Fibroblast of lung (primary cell): ENCODE results near the gene RAPGEF2. TPM values are rescaled to one million over a fixed set of nuclear protein-coding genes. Genes with fewer than 3 reads are reported as not detected.

ENCODE experiments used
- DNase-seq, 2 donors: peaks; one replicate each; pipeline versions ENCODE4 v3.0.0 to v3.0.0-alpha.2; 2010; ENCODE audit warnings: low read depth in 2 of 2
- H2AFZ ChIP-seq: 2 replicates; pipeline ENCODE4 v1.5.1; 2012; ENCODE audit warnings: low read length, control low read depth, inconsistent platforms
- H3K27ac ChIP-seq: 2 replicates; pipeline ENCODE4 v1.5.1; 2011; ENCODE audit warnings: low read length, control low read depth; ENCODE audit not compliant: insufficient read depth
- H3K27me3 ChIP-seq: 2 replicates; pipeline ENCODE4 v1.5.1; 2011; ENCODE audit warnings: mild to moderate bottlenecking, low read length; ENCODE audit not compliant: control insufficient read depth, insufficient read depth
- H3K36me3 ChIP-seq: 2 replicates; pipeline ENCODE4 v1.5.1; 2011; ENCODE audit warnings: low read length; ENCODE audit not compliant: control insufficient read depth, insufficient read depth
- H3K4me1 ChIP-seq: 2 replicates; pipeline ENCODE4 v1.5.1; 2011; ENCODE audit warnings: low read length; ENCODE audit not compliant: control insufficient read depth, insufficient read depth; ENCODE audit errors: extremely low read depth
- H3K4me2 ChIP-seq: 2 replicates; pipeline ENCODE4 v1.5.1; 2011; ENCODE audit warnings: low read length, control low read depth; ENCODE audit not compliant: insufficient read depth; ENCODE audit errors: extremely low read depth
- H3K4me3 ChIP-seq, 4 experiments: fragments of 200-600 bp in 1 of 4; sonication (generic) in 1 of 4; replicated peaks in 1 of 4; 2 replicates each; pipeline ENCODE4 v1.5.1; 2011 to 2016; ENCODE audit warnings: low read length in 4 of 4, low read depth in 3 of 4, mild to moderate bottlenecking in 3 of 4, control low read depth in 2 of 4, inconsistent platforms in 1 of 4, mixed read lengths in 1 of 4; ENCODE audit not compliant: insufficient read depth in 1 of 4; ENCODE audit errors: control extremely low read depth in 1 of 4
- H3K79me2 ChIP-seq: 2 replicates; pipeline ENCODE4 v1.5.1; 2012; ENCODE audit warnings: mild to moderate bottlenecking, low read length, inconsistent platforms; ENCODE audit not compliant: control insufficient read depth, insufficient read depth
- H3K9ac ChIP-seq: 2 replicates; pipeline ENCODE4 v1.5.1; 2011; ENCODE audit warnings: mild to moderate bottlenecking, low read length, control low read depth; ENCODE audit not compliant: insufficient read depth
- H3K9me3 ChIP-seq: 2 replicates; pipeline ENCODE4 v1.5.1; 2012; ENCODE audit warnings: low read depth, low read length; ENCODE audit not compliant: control insufficient read depth, insufficient read depth
- H4K20me1 ChIP-seq: 2 replicates; pipeline ENCODE4 v1.5.1; 2011; ENCODE audit warnings: low read length; ENCODE audit not compliant: control insufficient read depth, insufficient read depth; ENCODE audit errors: extremely low read depth
- CTCF ChIP-seq, 2 donors: IDR thresholded peaks in 1 of 2; conservative IDR thresholded peaks in 1 of 2; 1 replicate in 1 of 2; 2 replicates in 1 of 2; pipeline ENCODE4 v1.5.1; 2011 to 2012; ENCODE audit warnings: low read length in 2 of 2, control low read depth in 1 of 2, inconsistent platforms in 1 of 2, low read depth in 1 of 2, mild to moderate bottlenecking in 1 of 2
- EZH2 ChIP-seq: IDR thresholded peaks from 2 replicates; pipeline ENCODE4 v1.5.1; 2012; ENCODE audit warnings: low read length, control low read depth, mild to moderate bottlenecking; ENCODE audit errors: missing control alignments
- polyA plus RNA-seq, 2 donors: library from polyadenylated mRNA; depleted of rRNA in 1 of 2; stranded (reverse) in 1 of 2; unstranded in 1 of 2; fragments of >200 nt; gene quantifications; 2 replicates each; pipeline ENCODE4 v1.2.1, GENCODE V29; 2011 to 2012; ENCODE audit warnings: missing spikeins in 1 of 2
- total RNA-seq: library from RNA; depleted of rRNA; stranded (reverse); fragments of >200 nt; gene quantifications from 2 replicates; pipeline ENCODE4 v1.2.1, GENCODE V29; 2014

Gene RAPGEF2
- total and polyA plus RNA-seq, 2 donors (not counting 1 experiment from before 2014, with no cell fraction given), result 45.5 to 58.5 TPM

- no peaks in the 10 kb centered on the region for H3K36me3 ChIP-seq
- no peak overlapping the region for H3K9ac ChIP-seq
- no peaks in the 10 kb centered on the region for H3K27me3 ChIP-seq
- H3K4me3 ChIP-seq, result no peak overlapping the region
- TF ChIP-seq CTCF (conservative IDR thresholded peaks at IDR 0.05 in 1 of 2, IDR thresholded peaks at IDR 0.05 in 1 of 2; ENCODE audit: low read depth in 1 of 2, low read length in 2 of 2) (no peak), EZH2 (no peak)
- H4K20me1 ChIP-seq, result no peaks in the 10 kb centered on the region
- peaks cover 3% of the 10 kb centered on the region for H3K79me2 ChIP-seq
- H3K4me2 ChIP-seq, result no peak overlapping the region
- H3K9me3 ChIP-seq, result no peaks in the 10 kb centered on the region
- no peak overlapping the region for H3K27ac ChIP-seq
- H3K4me1 ChIP-seq, result peaks cover 8% of the 10 kb centered on the region
- H2AFZ ChIP-seq, result no peak overlapping the region
- no peak for DNase-seq
Measured at GRCh38 chr4:159264057-159264456, 161.2 kb downstream of the RAPGEF2 start.

GRCh38 chr4:159266981-159267868 is 164.3 kb downstream of the RAPGEF2 start:
- Histone ChIP-seq H2AFZ (peak overlapping the region; percentile 28), H3K4me3 (peak overlapping the region; percentile 36 to 51 (median 48))

More at GRCh38 chr4:159266981-159267868, 164.3 kb downstream of the RAPGEF2 start:
- peak overlapping the region; percentile 99 for H3K4me2 ChIP-seq
- H4K20me1 ChIP-seq, result no peaks in the 10 kb centered on the region
- peaks cover 13% of the 10 kb centered on the region for H3K4me1 ChIP-seq
- DNase-seq, result peak; percentile 49
- peak overlapping the region; percentile 75 for H3K27ac ChIP-seq
- no peaks in the 10 kb centered on the region for H3K9me3 ChIP-seq
- H3K27me3 ChIP-seq, result no peaks in the 10 kb centered on the region
- H3K9ac ChIP-seq, result peak overlapping the region; percentile 56
- H3K36me3 ChIP-seq, result no peaks in the 10 kb centered on the region
- H3K79me2 ChIP-seq, result peaks cover 6% of the 10 kb centered on the region
- TF ChIP-seq EZH2 (no peak), CTCF (conservative IDR thresholded peaks at IDR 0.05 in 1 of 2, IDR thresholded peaks at IDR 0.05 in 1 of 2; ENCODE audit: low read depth in 1 of 2, low read length in 2 of 2) (no peak)
